ENCODE data around the gene MBD4. TPM values are rescaled to one million over a fixed set of nuclear protein-coding genes. Genes with fewer than 3 reads are reported as not detected.

The MBD4 gene
- total and polyA plus RNA-seq, 2 donors (not counting 1 experiment from before 2014, with no cell fraction given): 95.7 to 140 TPM

DNA sequence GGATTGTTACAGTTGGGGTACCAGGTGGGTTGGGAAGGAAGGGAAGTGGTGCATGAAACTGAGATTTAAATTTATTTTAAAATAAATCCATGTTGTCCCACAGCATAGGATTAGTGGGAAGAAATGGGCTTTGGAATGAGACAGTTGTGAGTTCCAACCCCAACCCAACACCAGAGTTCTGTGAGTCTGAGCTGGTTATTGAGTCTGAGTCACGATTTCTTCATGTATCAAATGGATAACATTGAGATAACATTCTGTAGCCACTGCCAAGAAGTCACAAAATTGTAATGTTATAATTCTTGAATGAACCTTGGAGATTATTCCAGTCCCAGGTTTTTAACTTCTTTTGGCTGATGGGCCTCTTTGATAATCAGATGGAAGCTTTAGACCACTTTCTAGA is 14.0 kb upstream of the MBD4 start:
- no peak for DNase-seq
- no peaks in the 10 kb centered on the region for H3K4me1 ChIP-seq (ENCODE audit: control insufficient read depth in 2 of 2, insufficient read depth in 2 of 2, low read length in 2 of 2)
- intact Hi-C loops (cut with micrococcal nuclease): no loop called here
- no peaks in the 10 kb centered on the region for H4K20me1 ChIP-seq (ENCODE audit: control insufficient read depth, insufficient read depth, low read length, poor library complexity, severe bottlenecking)
- no CpG with 5 or more reads among the region's 1 CpG for WGBS (ENCODE audit: insufficient coverage)
- H3K9ac ChIP-seq (ENCODE audit: low read length): no peak overlapping the region
- no peak overlapping the region for H3K4me2 ChIP-seq (replicated peaks; ENCODE audit: low read depth, low read length, poor library complexity, severe bottlenecking)
- no peak overlapping the region for H3K4me3 ChIP-seq (ENCODE audit: control extremely low read depth in 1 of 5, extremely low read depth in 1 of 5, insufficient read depth in 1 of 5, low read depth in 2 of 5, low read length in 4 of 5)
- no peaks in the 10 kb centered on the region for H3K79me2 ChIP-seq (ENCODE audit: control insufficient read depth, insufficient read depth, low read length)
- CTCF ChIA-PET: no interaction called here
- Mint-ChIP-seq H3K27me3 (no peaks in the 10 kb centered on the region), H3K9me3 (ENCODE audit: insufficient read depth) (no peaks in the 10 kb centered on the region), H3K4me1 (no peaks in the 10 kb centered on the region), H3K4me3 (no peak overlapping the region), H3K27ac (no peak overlapping the region)
- no peak overlapping the region for H2AFZ ChIP-seq (ENCODE audit: insufficient read depth, low read depth, low read length, poor library complexity, severe bottlenecking)
- TF ChIP-seq, protein P1, sequence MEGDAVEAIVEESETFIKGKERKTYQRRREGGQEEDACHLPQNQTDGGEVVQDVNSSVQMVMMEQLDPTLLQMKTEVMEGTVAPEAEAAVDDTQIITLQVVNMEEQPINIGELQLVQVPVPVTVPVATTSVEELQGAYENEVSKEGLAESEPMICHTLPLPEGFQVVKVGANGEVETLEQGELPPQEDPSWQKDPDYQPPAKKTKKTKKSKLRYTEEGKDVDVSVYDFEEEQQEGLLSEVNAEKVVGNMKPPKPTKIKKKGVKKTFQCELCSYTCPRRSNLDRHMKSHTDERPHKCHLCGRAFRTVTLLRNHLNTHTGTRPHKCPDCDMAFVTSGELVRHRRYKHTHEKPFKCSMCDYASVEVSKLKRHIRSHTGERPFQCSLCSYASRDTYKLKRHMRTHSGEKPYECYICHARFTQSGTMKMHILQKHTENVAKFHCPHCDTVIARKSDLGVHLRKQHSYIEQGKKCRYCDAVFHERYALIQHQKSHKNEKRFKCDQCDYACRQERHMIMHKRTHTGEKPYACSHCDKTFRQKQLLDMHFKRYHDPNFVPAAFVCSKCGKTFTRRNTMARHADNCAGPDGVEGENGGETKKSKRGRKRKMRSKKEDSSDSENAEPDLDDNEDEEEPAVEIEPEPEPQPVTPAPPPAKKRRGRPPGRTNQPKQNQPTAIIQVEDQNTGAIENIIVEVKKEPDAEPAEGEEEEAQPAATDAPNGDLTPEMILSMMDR (IDR thresholded peaks at IDR 0.05): no peak
- no peak for TF ChIP-seq EZH2 (IDR thresholded peaks at IDR 0.05; ENCODE audit: borderline replicate concordance, insufficient read depth, low read depth, low read length, poor library complexity, severe bottlenecking)
- no peak overlapping the region for H3K27ac ChIP-seq (ENCODE audit: low read length in 2 of 2)
- no peaks in the 10 kb centered on the region for H3K27me3 ChIP-seq (replicated peaks in 1 of 4; ENCODE audit: control extremely low read depth in 1 of 4, control insufficient read depth in 3 of 4, insufficient read depth in 4 of 4, low read length in 3 of 4)
- H3K9me3 ChIP-seq (ENCODE audit: control extremely low read depth in 1 of 3, control insufficient read depth in 2 of 3, insufficient read depth in 1 of 3, low read length in 2 of 3): no peaks in the 10 kb centered on the region
- H3K36me3 ChIP-seq (replicated peaks in 1 of 2; ENCODE audit: control extremely low read depth in 1 of 2, control insufficient read depth in 1 of 2, extremely low read depth in 1 of 2, insufficient read depth in 2 of 2, low read length in 1 of 2): peaks cover 0 to 10% of the 10 kb centered on the region in 2 experiments
- no peak for ATAC-seq (ENCODE audit: low read depth)
- POLR2A ChIA-PET: no interaction called here

DNA sequence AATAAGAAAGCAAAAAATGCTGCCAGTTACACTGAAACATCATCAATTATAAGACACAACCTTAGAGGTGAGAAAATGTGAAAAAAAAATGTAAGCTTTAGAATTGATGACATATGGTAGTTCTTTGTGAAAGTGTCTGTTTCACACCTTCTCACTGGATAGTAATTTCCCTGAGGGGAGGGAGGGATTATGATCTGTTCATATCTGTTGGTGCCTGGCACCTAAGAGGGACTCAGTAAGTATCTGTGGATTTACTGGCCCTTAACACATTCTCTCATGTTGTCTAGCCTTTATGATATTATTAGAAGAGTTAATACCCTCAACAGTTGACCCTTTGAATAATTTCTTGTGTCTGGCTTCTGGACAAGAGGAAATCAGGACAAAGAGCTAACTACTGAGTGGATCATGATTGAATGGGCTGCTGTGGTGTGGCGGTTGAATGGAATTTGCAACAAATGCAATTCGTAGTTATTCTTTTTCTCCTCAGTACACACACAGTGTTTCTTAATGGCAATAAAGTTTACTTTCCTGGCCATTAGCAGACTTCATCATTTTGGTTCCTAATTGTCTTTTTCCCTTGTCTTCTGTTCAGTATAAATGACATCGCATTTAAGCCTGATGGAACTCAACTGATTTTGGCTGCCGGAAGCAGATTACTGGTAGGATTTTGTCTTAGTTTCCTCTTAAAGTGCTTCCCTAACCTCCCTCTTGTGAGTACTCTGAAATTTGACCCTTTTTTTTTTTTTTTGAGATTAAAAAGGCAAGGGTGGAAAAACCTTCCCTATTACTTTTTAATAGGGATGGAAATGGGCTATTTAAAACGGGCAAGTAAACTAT is 9.7 kb upstream of the MBD4 start:
- POLR2A ChIA-PET: no interaction called here
- DNase-seq (no peak), ATAC-seq (ENCODE audit: low read depth) (no peak)
- H2AFZ ChIP-seq (ENCODE audit: insufficient read depth, low read depth, low read length, poor library complexity, severe bottlenecking): no peak overlapping the region
- H3K79me2 ChIP-seq (ENCODE audit: control insufficient read depth, insufficient read depth, low read length): peaks cover 28% of the 10 kb centered on the region
- Mint-ChIP-seq H3K27me3 (no peaks in the 10 kb centered on the region), H3K4me3 (no peak overlapping the region), H3K4me1 (no peaks in the 10 kb centered on the region), H3K27ac (no peak overlapping the region), H3K9me3 (ENCODE audit: insufficient read depth) (no peaks in the 10 kb centered on the region)
- H3K4me1 ChIP-seq (ENCODE audit: control insufficient read depth in 2 of 2, insufficient read depth in 2 of 2, low read length in 2 of 2): no peaks in the 10 kb centered on the region
- H3K36me3 ChIP-seq (replicated peaks in 1 of 2; ENCODE audit: control extremely low read depth in 1 of 2, control insufficient read depth in 1 of 2, extremely low read depth in 1 of 2, insufficient read depth in 2 of 2, low read length in 1 of 2): peaks cover 0 to 6% of the 10 kb centered on the region in 2 experiments
- CTCF ChIA-PET: interaction anchor here (0.9 kb wide), 1 partner anchor 52 kb away, joined by 3 read pairs; no protein-coding TSS in a partner anchor
- no peak overlapping the region for H3K4me2 ChIP-seq (replicated peaks; ENCODE audit: low read depth, low read length, poor library complexity, severe bottlenecking)
- H3K4me3 ChIP-seq (ENCODE audit: control extremely low read depth in 1 of 5, extremely low read depth in 1 of 5, insufficient read depth in 1 of 5, low read depth in 2 of 5, low read length in 4 of 5): no peak overlapping the region
- no peaks in the 10 kb centered on the region for H3K9me3 ChIP-seq (ENCODE audit: control extremely low read depth in 1 of 3, control insufficient read depth in 2 of 3, insufficient read depth in 1 of 3, low read length in 2 of 3)
- no peak for TF ChIP-seq EZH2 (IDR thresholded peaks at IDR 0.05; ENCODE audit: borderline replicate concordance, insufficient read depth, low read depth, low read length, poor library complexity, severe bottlenecking)
- TF ChIP-seq, protein P1 (IDR thresholded peaks at IDR 0.05): no peak
- H3K27me3 ChIP-seq (replicated peaks in 1 of 4; ENCODE audit: control extremely low read depth in 1 of 4, control insufficient read depth in 3 of 4, insufficient read depth in 4 of 4, low read length in 3 of 4): no peaks in the 10 kb centered on the region
- no peak overlapping the region for H3K9ac ChIP-seq (ENCODE audit: low read length)
- no peaks in the 10 kb centered on the region for H4K20me1 ChIP-seq (ENCODE audit: control insufficient read depth, insufficient read depth, low read length, poor library complexity, severe bottlenecking)
- H3K27ac ChIP-seq (ENCODE audit: low read length in 2 of 2): no peak overlapping the region
- intact Hi-C loops (cut with micrococcal nuclease): no loop called here
- WGBS (ENCODE audit: insufficient coverage): no CpG with 5 or more reads among the region's 5 CpGs
